GM19035 (cell line): Measurements from ENCODE around the gene COX6B2.

Experiments used
- ATAC-seq: cut with Tn5 transposase; IDR thresholded peaks from one replicate; pipeline ENCODE4 v1.9.1; 2021; ENCODE audit not compliant: unreplicated experiment

Gene COX6B2

DNA sequence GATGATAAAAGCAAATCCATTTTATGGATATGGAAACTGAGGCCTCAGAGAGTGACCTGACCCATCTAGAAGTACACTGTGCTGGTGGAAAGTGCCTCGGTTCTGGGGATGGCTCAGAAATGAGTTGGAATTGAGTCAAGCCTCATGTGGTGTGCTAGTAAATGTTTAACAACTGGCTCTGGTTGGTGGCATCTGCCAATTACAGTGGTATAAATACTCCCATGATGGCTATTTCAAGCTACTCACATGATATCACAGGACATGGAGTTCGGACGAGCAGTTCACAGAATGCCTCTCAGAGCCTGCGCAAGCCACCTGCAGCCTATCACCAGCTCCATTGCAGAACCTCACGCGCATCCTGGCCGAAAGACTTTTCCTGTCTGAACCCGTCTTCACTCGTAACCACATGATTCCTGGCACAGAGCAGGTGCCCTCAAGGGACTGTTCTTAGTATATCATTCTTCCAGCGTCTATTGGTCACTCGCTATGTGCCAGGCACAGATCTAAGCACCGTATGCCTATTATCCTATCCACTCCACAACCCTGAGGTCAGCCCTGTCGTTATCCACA is 38.5 kb downstream of the COX6B2 start:
- no peak for ATAC-seq

DNA sequence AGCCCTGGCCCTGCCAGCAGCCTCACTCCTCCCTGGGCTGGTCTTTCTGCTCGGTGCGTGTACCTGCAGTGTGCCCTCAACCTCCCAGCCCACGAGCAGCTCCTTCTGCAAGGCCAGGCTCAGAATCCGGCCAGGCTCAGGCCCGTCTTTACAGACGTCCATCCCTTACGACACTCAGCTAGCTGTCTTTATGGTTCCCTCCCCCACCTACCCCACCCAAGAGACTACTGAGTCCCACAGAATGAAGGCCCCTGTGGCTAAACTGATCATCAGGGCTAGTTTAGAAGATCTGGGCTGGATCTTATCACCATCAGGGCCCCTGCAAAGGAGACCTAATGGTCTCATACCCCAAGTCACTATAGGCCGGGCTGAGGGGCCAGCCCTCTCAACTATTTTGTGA is 40.1 kb downstream of the COX6B2 start:
- no peak for ATAC-seq

DNA sequence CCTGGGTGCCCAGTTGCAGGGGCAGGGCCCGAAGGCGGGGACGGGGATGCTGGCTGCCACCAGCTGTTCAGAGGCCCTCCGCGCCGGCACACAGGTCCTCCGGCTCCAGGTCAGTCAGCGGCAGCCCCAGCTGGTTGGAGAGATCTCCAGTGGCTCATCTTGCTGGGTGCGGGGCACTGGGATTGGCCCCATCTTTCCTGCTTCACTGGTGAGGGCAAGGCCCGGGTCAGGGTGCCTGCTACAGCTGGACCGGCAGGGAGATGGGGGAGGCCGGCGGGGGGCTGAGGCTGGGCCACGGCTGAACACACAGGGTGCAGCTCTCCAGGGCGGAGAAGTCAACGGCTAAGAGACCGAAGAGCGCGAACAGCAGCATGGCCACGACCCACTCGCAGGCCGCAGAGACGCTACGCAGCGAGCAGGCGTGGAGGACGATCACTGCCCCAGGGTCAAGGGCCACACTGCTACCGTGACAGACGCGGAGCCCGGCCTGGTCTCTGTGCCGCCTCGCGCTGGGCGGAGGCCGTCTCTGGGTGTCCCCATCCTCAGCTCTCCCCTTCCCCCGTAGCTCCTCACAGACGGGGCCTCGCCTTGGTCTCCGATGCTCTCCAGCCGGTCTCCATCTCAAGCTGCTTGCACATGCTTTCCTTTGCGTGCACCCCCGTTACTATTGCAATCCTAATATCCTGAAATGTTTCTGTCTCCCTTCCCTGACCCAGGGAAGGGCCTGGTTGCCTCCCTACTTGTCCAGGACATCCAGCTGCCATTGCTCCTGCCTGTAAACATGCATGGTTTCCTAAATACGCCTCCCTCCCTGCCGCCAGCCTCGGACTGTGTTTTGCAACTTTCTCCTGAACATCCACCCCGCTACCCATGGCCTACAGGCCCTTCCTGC is 41.7 kb downstream of the COX6B2 start:
- no peak for ATAC-seq

DNA sequence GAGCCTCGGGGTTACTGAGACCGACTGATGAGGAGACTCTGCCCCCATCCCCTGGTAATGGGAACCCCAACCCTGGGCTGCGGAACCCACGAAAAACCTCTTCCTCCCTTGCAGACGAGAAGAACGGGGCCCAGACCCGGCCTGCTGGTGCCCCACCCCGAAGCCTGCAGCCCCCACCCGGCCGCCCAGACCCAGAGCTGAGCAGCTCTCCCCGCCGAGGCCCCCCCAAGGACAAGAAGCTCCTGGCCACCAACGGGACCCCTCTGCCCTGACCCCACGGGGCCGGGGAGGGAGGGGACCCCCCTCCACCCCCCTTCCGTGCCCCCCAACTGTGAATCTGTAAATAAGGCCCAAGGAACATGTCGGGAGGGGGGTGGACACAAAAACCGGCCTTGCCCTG is 42.7 kb downstream of the COX6B2 start:
- ATAC-seq = no peak

DNA sequence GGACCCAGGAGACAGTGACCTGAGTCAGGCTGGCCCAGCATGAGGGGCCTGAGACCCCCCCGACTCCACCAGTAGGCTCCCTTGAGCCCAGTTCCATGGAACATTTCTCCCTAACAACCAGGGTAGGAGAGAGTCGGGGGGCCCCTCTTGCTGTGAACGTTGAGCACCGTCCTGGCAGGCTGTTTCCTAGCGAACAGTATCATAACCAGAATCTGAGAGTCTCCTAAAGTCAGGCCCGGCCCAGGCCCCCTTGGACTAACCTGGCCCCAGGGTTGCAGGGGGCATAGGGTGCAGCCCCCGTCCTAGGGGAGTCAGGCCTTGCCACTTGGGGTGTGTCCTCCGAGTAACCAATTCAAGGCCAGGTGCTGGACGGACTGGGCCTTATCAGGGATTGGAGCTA is 43.1 kb downstream of the COX6B2 start:
- ATAC-seq = no peak

DNA sequence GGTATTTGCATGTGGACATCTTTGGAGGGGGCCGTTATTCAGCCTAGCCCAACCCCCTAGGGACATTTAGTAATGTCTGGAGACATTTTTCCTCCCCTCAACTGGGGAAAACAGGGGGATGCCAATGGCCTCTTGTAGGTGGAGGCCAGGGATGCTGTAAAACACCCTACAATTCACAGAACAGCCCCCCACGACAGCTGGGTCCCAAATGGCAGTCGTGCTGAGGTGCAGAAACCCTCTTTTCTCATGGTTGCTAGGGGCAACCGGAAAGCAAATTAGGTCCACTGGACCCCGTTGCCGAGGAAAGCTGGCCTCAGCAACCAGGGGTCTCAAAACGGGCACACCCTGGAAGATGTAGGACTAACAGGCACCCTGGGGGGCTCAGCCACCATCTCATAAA is 44.0 kb downstream of the COX6B2 start:
- no peak for ATAC-seq

DNA sequence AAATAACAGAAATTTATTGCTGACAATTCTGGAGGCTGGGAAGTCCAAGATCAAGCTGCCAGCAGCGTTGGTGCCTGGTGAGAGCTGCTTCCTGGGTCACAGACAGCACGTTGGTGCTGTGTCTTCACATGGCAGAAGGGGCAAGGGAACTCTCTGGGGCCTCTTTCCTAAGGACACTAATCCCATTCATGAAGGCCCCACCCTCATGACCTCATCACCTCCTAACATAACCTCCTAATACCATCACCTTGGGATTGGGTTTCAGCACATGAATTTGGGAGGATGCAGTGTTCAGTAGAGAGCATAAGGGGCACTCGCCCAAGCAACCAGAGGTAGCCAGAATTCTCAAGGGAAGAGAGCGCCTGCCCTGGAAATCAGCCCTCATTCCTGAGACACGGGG is 45.1 kb downstream of the COX6B2 start:
- ATAC-seq = no peak

DNA sequence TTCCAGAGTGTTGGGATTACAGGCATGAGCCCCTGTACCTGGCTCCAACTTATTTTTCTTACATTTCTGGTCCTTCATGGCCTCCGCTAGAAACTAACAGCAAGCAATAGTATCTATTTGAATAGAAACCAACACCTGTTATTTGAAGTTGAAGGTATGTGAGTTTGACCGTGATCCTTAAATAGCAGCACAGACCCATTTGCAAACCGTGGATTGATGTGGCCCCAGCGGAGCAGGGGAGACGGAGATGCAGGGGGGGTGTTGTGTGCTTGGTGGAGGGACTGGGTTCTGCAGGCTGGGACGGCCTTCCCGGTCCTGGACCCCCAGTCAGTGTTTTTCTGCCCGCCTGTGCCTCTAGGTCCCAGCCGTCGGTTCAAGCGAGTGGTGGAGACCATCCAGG is 46.2 kb downstream of the COX6B2 start:
- ATAC-seq = no peak

DNA sequence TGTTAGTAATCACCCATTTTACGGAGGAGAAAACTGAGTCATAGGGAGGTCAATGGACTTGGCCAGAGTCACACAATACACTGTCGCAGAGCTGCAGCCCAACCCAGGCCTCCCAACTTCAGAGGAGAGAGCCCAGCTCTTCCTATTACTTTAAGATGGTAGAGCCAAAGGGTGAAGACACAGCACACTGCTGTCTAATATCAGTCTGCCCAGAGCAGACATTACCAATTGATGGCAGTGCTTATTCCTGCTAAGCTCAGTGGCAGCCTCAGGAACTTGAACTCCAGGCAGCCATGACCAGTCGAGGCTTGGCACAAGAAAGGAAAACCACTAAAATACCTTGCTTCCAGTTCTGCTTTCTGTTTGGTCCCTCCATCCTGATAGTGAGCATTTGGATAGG is 47.8 kb downstream of the COX6B2 start:
- no peak for ATAC-seq

DNA sequence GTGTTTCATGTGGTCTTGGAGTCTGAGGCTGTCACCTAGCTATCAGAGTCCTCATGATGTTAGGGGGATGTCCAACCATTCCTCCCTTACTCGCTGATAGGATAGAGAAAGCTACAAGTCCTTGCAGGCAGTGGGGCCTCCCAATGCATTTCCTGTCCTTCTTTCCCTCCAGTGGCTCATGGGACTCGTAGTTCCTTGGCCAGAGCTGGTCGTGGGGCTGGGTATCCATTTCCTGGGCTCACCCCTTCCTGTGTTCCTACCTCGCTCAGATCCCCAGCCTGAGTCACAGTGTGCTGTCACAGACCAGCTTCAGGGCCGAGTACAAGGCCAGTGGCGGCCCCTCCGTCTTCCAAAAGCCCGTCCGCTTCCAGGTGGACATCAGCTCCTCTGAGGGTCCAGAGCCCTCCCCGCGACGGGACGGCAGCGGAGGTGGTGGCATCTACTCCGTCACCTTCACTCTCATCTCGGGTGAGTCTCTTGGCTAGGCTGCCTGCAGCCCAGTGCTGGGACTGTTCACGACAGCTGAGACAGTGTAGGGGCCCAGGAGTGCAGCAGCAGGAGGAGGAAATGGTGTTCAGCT is 48.4 kb downstream of the COX6B2 start:
- ATAC-seq = no peak

DNA sequence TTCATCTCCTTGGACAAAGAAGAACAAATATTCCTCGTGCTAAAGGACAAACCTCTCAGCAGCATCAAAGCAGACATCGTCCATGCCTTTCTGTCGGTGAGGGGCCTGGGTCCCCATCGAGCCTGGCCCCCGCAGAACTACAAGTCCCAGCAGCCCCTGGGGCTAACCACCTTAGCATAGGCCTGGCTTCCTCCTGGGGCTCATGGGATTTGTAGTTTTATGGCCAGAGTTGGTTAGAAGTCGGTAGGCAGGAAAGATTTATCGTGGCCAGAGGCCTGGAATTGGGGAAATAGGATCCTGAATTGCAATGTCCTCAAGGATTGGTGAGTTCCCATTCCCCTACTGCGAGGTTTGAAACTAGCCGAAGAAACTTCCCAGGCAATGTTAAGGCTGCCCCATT is 49.0 kb downstream of the COX6B2 start:
- ATAC-seq = no peak

DNA sequence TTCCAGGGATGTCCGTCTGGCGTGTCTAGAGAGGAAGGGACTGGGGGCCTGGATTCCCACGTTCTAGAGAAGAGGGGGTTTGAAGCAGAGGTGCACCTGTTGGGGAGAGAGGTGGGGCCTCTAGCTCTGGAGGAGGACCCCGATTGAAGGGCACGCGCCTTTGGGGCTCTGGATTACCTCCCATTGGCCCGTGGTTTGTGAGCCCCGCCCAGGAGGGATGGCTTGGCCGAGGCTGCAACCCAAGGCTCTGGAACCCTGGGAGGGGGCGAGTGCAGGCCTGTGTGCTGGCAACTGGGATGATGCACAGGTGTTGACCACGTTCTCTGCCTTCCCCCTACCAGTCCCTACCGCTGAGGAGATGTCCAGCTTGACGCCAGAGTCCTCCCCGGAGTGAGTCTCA is 49.5 kb downstream of the COX6B2 start:
- ATAC-seq = no peak

DNA sequence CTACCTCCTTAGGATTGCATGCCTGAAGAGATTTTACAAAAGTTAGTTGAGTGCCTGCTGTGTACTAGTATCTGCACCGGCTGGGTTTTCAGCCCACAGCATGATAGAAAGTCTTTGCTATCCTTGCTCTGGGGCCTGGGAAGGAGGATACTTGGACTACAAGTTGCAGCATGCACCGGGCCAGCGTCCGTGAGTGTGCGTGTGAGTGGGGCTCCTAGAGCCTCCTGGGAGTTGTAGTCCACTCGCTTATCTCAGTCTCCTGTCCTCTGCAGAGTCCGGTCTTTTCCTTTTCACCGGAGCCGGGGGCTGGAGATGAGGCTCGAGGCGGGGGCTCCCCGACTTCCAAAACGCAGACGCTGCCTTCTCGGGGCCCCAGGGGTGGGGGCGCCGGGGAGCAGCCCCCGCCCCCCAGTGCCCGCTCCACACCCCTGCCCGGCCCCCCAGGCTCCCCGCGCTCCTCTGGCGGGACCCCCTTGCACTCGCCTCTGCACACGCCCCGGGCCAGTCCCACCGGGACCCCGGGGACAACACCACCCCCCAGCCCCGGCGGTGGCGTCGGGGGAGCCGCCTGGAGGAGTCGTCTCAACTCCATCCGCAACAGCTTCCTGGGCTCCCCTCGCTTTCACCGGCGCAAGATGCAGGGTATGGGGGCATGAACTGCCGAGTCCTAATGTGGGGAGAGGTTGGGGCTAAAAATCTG is 50.1 kb downstream of the COX6B2 start:
- no peak for ATAC-seq

DNA sequence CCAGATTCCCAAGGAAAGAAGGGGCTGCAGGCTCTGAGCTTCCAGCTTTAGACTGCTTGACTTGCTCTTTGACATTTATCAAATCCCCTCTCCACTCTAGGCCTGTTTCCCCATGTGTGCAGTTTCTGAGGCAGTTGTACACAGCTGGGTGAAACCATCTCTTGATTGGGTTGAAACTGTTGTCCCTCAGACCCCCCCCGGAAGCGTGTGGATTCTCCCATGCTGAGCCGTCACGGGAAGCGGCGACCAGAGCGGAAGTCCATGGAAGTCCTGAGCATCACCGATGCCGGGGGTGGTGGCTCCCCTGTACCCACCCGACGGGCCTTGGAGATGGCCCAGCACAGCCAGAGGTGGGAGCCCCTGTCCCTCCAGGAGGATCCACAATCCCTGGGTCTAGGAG is 51.0 kb downstream of the COX6B2 start:
- ATAC-seq = no peak

DNA sequence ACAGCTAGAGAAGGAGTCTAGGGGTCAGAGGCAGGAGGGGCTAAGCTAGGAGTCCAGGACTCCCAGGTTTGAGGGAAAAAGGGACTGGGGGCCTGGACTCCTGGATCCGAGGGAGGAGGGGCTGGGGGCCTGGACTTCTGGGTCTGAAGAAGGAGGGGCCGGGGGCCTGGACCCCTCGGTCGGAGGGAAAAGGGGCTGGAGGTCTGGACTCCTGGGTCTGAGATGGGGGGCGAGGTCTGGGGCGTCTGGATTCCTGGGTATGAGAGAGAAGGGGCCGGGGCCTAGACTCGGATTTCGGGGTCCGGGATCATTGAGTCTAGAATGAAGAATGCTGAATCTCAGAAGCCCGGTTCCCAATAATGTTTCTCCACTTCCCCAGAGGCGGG is 52.2 kb downstream of the COX6B2 start:
- ATAC-seq = no peak

DNA sequence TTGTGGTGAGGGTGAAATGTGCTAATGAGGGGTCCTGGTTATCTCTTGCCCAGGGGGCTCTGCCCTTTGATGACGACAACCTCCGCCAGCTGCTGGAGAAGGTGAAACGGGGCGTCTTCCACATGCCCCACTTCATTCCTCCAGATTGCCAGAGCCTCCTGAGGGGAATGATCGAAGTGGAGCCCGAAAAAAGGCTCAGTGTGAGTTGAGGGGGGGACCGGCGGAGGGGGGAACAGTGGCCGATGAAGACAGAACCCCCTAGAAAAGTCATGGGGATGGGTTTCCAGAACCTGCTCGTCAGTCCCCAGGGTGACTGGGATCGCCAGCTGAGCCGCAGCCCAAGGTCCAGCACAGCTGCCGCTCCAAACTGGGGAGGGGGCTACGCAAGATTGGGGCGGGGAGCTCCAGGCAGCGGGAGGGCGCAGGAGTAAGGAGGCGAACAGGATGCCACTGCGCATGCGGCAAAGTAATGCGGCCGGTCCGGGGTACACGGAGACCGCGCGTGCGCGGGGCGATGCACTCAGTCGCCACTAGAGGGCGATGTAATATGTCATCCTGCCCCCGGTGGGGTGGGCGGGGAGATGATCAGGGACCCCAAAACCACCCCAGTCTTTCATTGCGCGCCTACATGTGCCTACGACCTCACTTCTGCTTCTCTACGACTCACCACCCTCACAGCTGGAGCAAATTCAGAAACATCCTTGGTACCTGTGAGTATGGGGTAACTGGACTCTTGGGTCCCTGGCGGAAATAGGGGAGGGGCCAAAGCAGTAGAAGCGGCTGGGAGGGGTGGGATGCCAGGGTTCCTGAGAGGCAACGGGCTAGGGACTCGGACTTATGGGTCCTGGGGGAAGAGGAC is 52.8 kb downstream of the COX6B2 start:
- peak; percentile 78 for ATAC-seq

DNA sequence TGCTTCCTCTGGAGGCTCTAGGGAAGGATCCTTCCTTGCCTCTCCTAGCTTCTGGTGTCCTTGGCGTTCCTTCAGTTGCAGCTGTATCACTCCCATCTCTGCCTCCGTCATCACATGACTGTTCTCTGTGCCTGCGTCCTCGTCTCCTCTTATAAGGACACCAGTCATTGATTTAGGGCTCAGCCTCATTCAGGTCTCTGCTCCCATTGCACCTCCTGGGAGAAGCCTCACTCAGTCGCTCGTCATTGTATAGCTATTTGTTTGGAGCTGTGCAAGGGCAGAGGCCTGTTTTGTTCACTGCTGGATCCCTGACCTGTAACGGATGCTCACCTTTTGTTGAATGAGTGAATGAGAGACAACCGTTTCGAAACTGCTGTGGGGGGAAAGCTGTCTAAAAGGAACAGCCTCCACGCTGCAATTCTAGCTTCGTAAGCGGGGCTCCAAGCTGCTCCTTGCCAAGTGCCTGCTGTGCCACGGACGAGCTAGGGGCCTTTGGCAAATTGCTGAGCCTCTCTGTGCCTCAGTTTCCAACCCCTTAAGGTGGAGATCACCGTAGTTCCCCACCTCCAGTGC is 53.5 kb downstream of the COX6B2 start:
- ATAC-seq = no peak

DNA sequence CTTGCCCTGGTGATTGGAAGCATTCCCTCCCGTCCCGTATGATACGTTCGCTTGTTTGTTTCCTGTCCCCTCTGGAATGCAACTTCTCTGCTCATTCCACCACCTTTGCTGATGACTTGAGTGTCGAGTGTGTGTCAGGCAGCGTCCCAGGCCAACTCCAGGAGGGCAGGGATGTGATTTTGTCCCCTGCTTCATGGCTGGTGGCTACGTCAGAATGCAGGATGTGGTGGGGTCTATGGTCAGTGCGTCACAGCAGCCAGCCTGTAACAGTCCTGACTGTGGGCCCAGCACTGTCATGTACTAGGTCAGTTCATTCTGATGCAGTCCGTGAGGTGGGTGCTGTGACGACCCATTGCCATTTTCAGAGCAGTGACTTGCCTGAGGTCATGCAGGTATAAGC is 54.5 kb downstream of the COX6B2 start:
- ATAC-seq = no peak
